ENCODE measurements around the gene ETV1.

Gene ETV1

GRCh38 chr7:13986208-13986607 lies 3.3 kb downstream of the ETV1 start:
- no peak for DNase-seq (ENCODE audit: low spot score)

DNA sequence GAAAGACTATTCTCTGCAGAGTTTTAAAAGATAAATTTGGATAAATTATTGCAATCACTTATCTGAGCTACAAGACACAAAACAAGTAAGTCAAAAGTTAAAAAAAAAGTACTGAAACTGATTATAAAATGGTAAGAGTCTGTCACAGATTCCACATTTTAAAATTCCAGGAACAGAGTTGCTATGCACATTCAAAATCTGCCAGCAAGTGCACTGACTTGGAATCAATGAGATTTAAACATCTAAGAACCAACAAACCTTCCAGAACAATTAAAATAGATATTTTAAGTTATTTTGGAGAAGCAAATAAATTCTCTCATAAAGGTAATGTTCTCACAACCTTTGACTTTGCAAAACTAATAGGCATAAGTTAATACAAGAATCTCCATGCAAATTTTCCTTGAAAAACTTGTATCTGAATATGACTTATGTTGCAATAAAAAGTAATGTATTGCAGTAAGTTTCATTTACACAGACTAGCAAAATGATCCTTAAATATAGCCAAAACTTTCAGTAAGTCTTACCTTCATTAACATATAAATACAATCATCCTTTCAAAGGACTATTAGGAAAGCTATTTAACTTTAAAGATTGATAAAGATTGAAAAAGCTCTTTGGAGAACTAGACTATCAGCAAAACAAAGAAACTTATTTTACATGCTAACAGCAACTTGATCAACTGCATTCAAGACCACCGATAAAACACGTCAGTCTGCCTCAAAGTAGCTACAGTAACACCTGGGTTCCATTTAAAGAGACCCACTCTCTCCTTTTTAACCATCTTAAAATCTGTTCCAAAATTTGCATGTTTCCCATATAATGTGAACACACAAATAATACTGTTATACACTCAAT lies 4.4 kb downstream of the ETV1 start:
- no peak for DNase-seq (ENCODE audit: low spot score)

DNA sequence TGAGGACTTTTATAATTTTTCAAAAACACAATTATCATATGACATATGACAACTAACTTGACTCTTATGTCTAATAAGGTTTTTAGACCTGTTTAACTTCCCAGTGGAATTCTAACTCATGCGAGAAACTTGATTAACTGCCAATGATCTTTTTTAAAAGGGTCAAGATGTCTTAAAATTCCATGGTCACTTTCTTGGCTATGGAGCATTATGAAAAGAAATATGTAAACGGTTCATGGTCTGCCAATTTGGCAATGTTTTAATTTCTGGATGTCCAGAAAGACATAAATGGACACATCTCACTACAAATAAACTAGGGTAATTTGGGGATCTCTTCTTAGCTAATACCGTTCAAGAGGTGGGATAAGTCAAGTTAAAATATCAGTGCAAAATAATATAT lies 5.4 kb downstream of the ETV1 start:
- DNase-seq (ENCODE audit: low spot score) = no peak

- no peak for DNase-seq (ENCODE audit: low spot score)
These were observed 6.4 kb downstream of the ETV1 start for GRCh38 chr7:13982940-13983677.

DNA sequence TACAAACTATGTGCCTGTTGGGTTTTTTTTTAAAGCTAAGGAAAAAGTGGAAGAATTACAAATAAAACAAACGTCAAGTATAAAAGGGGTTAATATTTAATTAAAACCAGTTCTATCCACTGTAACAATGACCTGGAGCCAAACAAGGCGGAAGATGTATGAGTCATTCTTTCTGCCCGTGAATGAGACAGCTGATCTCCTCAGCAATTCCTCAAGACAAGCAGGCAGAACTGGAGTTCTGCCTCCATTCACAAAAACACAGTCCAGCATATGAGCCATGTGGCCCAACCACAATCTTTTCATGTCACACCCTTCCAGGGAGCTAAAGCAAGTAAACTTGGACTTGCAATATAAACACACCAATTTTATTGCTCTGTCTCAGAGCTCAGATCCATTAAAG lies 8.4 kb downstream of the ETV1 start:
- DNase-seq (ENCODE audit: low spot score) = peak; percentile 41

DNA sequence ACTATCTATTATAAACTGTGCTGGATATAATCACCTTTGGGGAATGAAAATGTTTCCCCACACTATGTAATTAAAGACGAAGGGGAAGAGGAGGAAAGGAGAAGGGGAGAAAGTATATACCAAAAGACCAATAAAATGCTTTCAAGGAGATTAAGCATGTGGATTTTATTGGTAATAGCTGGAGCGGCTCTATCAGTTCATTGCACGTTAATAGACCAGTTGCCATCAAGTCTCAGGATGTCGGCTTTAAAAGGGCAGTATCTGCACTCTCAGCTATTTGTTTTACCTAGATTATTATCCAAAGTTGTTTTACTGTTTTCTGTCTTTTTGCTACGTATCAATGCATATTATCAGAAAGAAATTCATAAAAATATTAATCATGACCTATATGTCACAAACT lies 9.0 kb downstream of the ETV1 start:
- DNase-seq (ENCODE audit: low spot score) = no peak

DNA sequence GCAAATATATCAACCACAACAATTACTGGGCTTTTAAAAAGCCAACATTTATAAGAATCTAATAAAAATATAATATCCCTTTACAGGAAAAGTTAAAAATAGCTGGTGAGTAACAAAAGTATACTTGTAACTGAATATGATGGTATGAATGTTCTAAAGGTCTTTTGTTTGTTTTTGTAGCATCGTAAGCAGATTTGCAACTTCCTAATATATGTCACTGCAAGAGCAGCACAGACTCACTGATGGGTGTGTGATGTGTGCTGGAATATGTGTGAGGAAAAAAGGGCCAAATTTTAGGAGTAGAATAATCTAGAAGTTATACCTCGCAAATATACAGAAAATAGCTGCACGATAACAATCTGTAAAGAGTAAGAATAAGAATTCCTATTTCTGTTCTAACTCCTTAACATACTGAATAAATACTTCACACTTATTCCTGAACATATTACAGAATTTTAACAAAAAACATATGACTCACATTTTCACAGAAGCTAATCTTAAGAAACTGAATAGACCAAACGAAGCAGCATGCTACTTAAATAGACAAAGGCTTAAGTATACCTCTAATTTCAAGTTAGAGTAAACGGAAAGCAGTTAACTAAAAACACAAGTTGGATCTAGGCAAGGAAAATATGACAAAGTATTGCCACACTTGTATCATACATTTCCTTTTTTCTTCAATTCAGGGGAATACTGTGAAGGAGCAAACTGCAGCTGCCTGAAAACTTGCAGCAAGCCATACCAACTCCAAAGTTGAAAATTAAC lies 9.6 kb downstream of the ETV1 start:
- no peak for DNase-seq (ENCODE audit: low spot score)

- DNase-seq (ENCODE audit: low spot score) = no peak
These were observed 12.9 kb downstream of the ETV1 start for GRCh38 chr7:13976594-13976993.

DNA sequence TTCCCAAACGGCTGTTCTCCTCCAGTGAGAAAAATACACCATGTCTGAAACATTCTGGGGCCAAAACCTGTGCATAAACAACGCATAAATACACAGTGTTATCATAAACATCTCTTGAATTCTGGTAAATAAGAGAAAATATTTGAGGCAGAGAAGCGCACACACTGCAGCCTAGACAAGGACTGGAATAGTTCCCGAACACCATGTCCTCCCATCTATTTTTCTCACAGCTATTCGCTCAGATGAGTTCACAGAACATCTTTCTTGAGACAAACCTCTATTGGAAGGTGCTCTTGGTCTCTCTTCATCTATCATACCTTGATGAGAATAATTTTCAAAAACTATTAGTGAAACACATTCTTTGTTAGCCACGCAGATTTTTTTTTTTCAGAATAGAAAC lies 24.4 kb downstream of the ETV1 start:
- DNase-seq (ENCODE audit: low spot score) = no peak

DNA sequence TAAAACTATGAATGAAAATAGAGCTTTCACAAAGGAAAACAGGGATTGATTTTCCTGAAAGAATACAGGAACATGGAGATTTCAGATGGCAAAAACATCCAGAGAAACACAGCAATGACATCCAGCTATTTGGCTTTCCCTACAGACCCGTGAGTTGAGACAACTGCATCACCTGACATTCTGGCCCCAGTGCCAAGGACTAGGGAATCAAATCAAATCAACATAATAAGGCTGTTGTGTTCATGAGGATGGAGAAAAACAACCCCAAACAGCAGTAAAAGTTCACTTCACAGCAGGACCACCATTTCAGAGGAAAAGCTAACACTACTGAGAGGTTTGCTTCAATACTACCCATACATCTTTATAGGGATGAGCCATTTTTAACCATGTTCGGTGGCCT lies 25.5 kb downstream of the ETV1 start:
- no peak for DNase-seq (ENCODE audit: low spot score)

DNA sequence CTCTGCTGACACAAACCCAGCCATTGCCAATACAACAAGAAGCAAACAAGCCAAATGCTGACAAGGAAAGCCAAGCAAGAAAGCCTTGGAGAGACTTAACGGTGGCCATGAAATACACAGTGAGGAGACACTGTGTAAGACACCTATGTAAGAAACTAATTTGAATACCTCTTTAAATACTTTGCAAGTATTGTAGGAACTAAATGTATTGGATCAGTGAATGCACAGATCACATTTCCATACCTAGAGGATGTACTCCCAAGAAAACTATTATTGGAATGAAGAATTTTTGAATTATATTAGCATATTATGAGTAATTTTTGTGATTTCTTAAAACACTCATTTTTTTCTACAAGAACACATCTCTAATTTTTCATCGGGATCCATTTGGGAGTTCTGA lies 34.0 kb downstream of the ETV1 start:
- no peak for DNase-seq (ENCODE audit: low spot score)

DNA sequence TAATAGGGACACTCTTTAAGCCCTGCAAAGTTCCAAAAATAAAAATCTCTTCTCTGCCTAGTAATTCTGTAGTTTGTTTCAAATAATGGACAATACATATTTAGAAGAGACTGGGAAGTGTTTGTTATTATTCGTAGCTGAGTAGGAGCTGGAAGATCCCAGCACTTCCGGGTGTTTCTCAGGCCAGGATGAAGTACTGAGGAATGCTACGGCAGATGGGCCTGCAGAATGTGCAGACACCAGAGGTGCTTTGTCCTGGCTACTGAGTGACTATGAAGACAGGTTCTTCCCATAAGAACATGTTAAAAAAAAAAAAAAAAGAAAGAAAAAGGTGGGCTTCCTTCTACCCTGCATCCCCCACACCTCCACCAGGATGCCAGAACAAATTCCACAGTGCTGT lies 36.1 kb downstream of the ETV1 start:
- DNase-seq (ENCODE audit: low spot score) = no peak

GRCh38 chr7:13952921-13953320 lies 36.5 kb downstream of the ETV1 start:
- DNase-seq (ENCODE audit: low spot score) = no peak

GRCh38 chr7:13949939-13950338 lies 39.5 kb downstream of the ETV1 start:
- no peak for DNase-seq (ENCODE audit: low spot score)

DNA sequence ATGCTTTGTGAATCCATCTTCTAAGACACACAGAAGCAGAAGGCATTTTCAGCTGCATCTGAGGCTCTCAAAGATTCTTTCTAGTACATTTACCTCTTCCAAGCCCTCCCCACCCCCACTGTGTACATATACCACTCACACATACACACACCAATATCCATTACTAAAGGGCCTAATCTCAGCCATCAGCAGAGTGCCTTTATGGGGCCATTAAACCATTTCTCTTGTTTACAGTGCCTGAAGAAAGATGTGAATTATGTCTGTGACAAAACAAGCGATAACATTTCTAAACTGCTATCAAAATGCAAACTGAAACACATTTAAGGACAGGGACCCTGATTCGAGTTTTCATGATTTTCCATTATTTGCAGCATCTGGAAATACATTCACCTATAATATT lies 40.0 kb downstream of the ETV1 start:
- DNase-seq (ENCODE audit: low spot score) = no peak

DNA sequence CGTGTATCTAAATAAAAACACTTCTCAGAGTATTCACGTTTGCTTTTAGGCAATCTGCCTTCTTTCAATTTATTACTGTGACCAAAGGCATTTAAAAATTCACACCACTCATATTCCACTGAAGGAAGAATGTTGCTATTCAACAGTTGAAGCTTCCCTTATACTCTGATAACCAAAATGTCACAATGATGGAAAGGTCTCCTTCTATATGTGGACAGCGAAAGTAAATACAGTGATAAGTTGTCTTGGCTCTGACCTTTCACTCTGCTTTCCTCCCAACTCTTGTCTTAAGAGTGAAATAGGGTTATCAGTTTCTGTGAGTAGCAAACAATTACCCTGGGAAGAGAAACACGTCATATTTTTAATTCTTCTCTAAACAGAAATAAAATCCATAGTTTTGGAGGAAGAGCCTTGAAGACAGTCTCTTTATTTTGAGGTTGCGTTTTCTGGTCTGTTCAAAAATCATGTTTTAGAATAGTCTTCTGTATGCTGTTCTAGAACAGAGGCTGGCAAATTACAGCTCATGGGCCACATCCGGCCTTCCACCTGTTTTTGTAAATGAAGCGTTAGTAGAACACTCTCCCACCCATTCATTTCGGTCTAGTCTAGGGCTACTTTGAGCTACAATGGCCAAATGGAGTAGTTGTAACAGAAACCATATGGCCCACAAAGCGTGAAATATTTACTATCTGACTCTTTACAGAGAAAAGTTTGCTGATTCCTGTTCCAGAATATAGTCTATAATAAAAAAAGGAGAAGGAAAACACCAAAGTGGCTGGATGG lies 41.3 kb downstream of the ETV1 start:
- no peak for DNase-seq (ENCODE audit: low spot score)

DNA sequence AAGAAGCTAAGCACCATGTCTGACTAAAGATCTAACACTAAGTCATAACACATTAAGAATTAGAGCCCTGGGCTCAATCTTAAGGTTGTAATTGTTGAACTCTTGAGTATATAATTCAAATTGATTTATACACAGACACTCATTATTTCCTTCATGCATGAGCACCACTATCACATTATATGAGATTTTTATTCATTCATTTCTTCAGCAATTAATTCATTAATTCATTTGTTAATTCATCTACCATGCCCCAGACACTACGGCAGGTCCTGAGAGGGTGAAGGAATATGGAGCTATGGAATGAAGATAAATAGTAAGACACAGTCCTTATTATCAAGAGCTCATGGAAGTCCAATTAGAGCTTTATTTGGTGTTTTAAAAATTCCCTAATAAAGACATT lies 41.9 kb downstream of the ETV1 start:
- DNase-seq (ENCODE audit: low spot score) = no peak

DNA sequence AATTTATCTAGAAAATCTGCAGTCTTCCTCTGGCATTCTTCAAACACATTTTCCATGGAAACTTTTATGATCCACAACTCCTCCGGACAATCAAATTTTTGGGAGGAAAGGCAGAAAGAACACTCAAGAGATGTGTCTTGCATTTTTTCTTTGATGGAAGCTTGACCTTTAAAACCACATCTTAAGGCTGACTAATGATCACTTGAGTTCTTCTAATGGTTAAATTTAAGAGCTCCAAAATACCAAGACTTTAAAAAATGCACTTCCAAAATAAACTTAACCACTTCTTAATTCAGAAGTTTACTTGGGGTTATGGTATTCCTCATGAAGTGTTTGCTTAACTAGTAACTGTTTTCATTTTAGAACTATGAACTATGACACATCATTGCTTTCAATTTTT lies 43.3 kb downstream of the ETV1 start:
- DNase-seq (ENCODE audit: low spot score) = no peak

DNA sequence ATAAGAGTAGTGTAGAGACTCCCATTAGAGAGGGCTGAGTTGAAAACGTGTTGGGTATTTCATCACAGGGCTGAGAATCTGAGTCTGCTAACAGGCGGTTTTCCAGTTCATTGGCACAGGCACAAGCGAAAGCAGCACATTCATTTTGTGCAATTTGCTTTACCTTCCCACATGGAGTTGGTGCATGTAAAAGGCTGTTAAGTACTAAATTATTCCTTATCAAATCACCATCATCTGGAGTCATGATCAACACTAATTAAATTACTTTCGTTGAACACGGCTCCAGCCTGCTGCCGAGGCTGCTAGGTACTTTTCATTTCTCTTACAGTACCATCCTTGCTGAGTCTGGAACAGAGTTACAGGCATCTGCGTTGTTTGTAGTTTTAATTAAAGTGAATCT lies 43.8 kb downstream of the ETV1 start:
- DNase-seq (ENCODE audit: low spot score) = no peak

DNA sequence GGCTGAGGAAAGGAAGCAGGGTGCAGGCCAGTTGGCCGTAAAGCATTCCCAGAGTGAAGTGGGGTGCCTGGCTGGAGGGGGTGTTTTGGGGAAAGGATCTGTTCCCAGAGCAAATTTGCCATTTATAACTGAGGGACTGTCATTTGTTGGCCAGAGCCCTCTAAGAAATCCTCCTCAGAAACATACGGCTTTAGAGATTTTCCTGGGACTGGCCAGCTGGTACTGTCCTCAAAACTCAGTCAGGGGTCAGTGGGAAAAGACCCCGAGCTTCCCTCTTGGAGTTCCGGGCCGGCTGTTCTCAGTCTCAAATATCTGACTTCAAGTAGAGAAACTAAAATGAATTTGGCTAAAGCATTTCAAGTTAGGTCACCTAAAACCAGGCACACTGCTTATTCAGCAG lies 55.9 kb downstream of the ETV1 start:
- DNase-seq (ENCODE audit: low spot score) = no peak

GRCh38 chr7:13933091-13933490 lies 56.4 kb downstream of the ETV1 start:
- DNase-seq (ENCODE audit: low spot score) = no peak

GRCh38 chr7:13932131-13932530 lies 57.3 kb downstream of the ETV1 start:
- DNase-seq (ENCODE audit: low spot score) = no peak

Measured in SW480 (cell line).